Measurements from ENCODE around the gene HNRNPR.

Gene HNRNPR

DNA sequence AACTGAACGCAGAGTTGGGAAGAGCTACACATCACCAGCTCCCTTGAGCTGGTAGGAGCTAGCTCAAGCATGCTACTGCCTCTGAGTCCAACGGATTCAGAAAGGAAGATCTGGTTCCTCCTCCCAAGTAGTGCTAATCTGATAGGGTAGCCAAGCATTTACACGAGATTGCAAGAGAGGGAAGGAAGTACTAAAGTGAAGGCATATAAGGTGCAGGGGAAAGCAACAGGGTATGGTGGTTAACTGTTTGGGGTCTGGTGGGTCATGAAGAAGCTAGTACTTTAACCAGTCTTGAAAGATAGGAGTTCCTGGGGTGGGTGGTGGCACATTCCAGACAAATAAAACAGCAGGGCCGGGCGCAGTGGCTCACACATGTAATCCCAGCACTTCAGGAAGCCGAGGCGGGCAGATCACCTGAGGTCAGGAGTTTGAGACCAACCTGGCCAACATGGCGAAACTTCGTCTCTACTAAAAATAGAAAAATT is 45.8 kb upstream of the HNRNPR start:
- 74% methylated on average over 9 of the region's 9 CpGs for WGBS
- Histone ChIP-seq H2BK120ac (ENCODE audit: low read depth, low read length) (peak overlapping the region; percentile 65), H3K9ac (ENCODE audit: low read length) (no peak overlapping the region), H3K4me2 (ENCODE audit: low read length, poor library complexity, severe bottlenecking) (no peak overlapping the region), H3K14ac (ENCODE audit: low read length in 2 of 2) (no peak overlapping the region), H2BK15ac (ENCODE audit: low read depth, poor library complexity, severe bottlenecking) (no peak overlapping the region), H3K27me3 (ENCODE audit: control insufficient read depth in 1 of 2, insufficient read depth in 1 of 2, low read length in 2 of 2) (no peaks in the 10 kb centered on the region), H2AK5ac (ENCODE audit: low read length, severe bottlenecking) (no peak overlapping the region), H4K8ac (ENCODE audit: low read length) (no peak overlapping the region), H3K4me1 (ENCODE audit: control insufficient read depth, insufficient read depth, low read depth, low read length) (peaks cover 16% of the 10 kb centered on the region), H2AFZ (ENCODE audit: low read depth, low read length) (no peak overlapping the region), H3K27ac (ENCODE audit: low read length, poor library complexity, severe bottlenecking) (no peak overlapping the region), H3K4ac (ENCODE audit: low read depth in 1 of 2, low read length in 2 of 2) (no peak overlapping the region), H3K18ac (ENCODE audit: low read depth in 1 of 2, low read length in 2 of 2) (peak overlapping the region in 1 of 2 experiments; percentile 30), H3K9me3 (ENCODE audit: control insufficient read depth, low read length) (no peaks in the 10 kb centered on the region), H3K79me1 (replicated peaks; ENCODE audit: low read length, poor library complexity, severe bottlenecking) (no peaks in the 10 kb centered on the region), H2BK12ac (ENCODE audit: low read length in 2 of 2) (no peak overlapping the region), H3K36me3 (ENCODE audit: control insufficient read depth in 1 of 2, insufficient read depth in 2 of 2, low read depth in 1 of 2, low read length in 2 of 2) (peaks cover 4 to 23% of the 10 kb centered on the region in 2 experiments), H2BK5ac (ENCODE audit: low read depth, low read length, poor library complexity, severe bottlenecking) (no peak overlapping the region), H3K23ac (ENCODE audit: low read length in 2 of 2) (no peak overlapping the region), H4K91ac (ENCODE audit: low read length) (peak overlapping the region; percentile 29), H3K4me3 (ENCODE audit: insufficient read depth in 1 of 2, low read depth in 1 of 2, low read length in 2 of 2) (no peak overlapping the region)
- DNase-seq, result no peak

- peaks cover 10 to 36% of the 10 kb centered on the region in 2 experiments for H3K36me3 ChIP-seq (ENCODE audit: control insufficient read depth in 1 of 2, insufficient read depth in 2 of 2, low read depth in 1 of 2, low read length in 2 of 2)
- no peak overlapping the region for H3K4me3 ChIP-seq (ENCODE audit: insufficient read depth in 1 of 2, low read depth in 1 of 2, low read length in 2 of 2)
- H3K14ac ChIP-seq (ENCODE audit: low read length in 2 of 2), result no peak overlapping the region
- H3K4ac ChIP-seq (ENCODE audit: low read depth in 1 of 2, low read length in 2 of 2), result no peak overlapping the region
- H2AFZ ChIP-seq (ENCODE audit: low read depth, low read length), result no peak overlapping the region
- H2BK12ac ChIP-seq (ENCODE audit: low read length in 2 of 2), result peak overlapping the region in 1 of 2 experiments; percentile 61
- H4K8ac ChIP-seq (ENCODE audit: low read length), result peak overlapping the region; percentile 13
- peaks cover 8% of the 10 kb centered on the region for H3K4me1 ChIP-seq (ENCODE audit: control insufficient read depth, insufficient read depth, low read depth, low read length)
- H3K23ac ChIP-seq (ENCODE audit: low read length in 2 of 2), result no peak overlapping the region
- no peak overlapping the region for H3K9ac ChIP-seq (ENCODE audit: low read length)
- H2BK15ac ChIP-seq (ENCODE audit: low read depth, poor library complexity, severe bottlenecking), result no peak overlapping the region
- DNase-seq, result no peak
- H2BK5ac ChIP-seq (ENCODE audit: low read depth, low read length, poor library complexity, severe bottlenecking), result no peak overlapping the region
- H3K4me2 ChIP-seq (ENCODE audit: low read length, poor library complexity, severe bottlenecking), result no peak overlapping the region
- no peak overlapping the region for H2BK120ac ChIP-seq (ENCODE audit: low read depth, low read length)
- H3K27me3 ChIP-seq (ENCODE audit: control insufficient read depth in 1 of 2, insufficient read depth in 1 of 2, low read length in 2 of 2), result no peaks in the 10 kb centered on the region
- peaks cover 2% of the 10 kb centered on the region for H3K9me3 ChIP-seq (ENCODE audit: control insufficient read depth, low read length)
- no peak overlapping the region for H3K27ac ChIP-seq (ENCODE audit: low read length, poor library complexity, severe bottlenecking)
- peak overlapping the region; percentile 43 for H4K91ac ChIP-seq (ENCODE audit: low read length)
- no peaks in the 10 kb centered on the region for H3K79me1 ChIP-seq (replicated peaks; ENCODE audit: low read length, poor library complexity, severe bottlenecking)
- H3K18ac ChIP-seq (ENCODE audit: low read depth in 1 of 2, low read length in 2 of 2), result peak overlapping the region in 1 of 2 experiments; percentile 14
- no peak overlapping the region for H2AK5ac ChIP-seq (ENCODE audit: low read length, severe bottlenecking)
- 94% methylated on average over 8 of the region's 8 CpGs for WGBS
Measured at GRCh38 chr1:23387494-23387893, 43.4 kb upstream of the HNRNPR start.

DNA sequence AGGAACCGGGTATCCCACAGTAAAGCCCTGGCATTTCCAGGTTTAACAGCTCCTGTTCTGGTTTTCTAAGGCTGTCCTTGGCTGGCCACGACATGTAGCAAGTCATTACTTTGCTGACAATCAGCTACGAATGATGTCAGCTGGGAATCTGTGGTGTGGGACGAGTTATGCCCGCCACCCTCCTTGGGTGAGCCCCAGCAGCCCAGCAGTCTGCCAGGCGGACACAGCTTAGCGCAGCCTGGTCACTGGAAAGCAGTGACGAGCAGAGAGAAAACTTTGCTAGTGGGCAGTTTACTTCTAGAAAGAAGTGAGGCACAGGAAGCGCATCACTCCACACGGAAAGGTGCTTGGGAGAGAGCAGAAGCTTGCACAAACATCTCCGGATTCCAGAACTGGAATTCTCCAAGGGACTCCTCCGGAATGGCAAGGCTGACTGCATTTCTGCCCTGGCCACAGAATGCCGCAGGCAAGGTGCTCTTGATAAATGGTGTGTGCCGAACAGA is 41.1 kb upstream of the HNRNPR start:
- Histone ChIP-seq H2AK5ac (ENCODE audit: low read length, severe bottlenecking) (no peak overlapping the region), H3K27me3 (ENCODE audit: control insufficient read depth in 1 of 2, insufficient read depth in 1 of 2, low read length in 2 of 2) (no peaks in the 10 kb centered on the region), H3K4me3 (ENCODE audit: insufficient read depth in 1 of 2, low read depth in 1 of 2, low read length in 2 of 2) (no peak overlapping the region), H2BK5ac (ENCODE audit: low read depth, low read length, poor library complexity, severe bottlenecking) (no peak overlapping the region), H2BK15ac (ENCODE audit: low read depth, poor library complexity, severe bottlenecking) (no peak overlapping the region), H3K18ac (ENCODE audit: low read depth in 1 of 2, low read length in 2 of 2) (peak overlapping the region; percentile 59 to 78), H4K8ac (ENCODE audit: low read length) (peak overlapping the region; percentile 87), H3K36me3 (ENCODE audit: control insufficient read depth in 1 of 2, insufficient read depth in 2 of 2, low read depth in 1 of 2, low read length in 2 of 2) (peaks cover 10 to 44% of the 10 kb centered on the region in 2 experiments), H4K91ac (ENCODE audit: low read length) (peak overlapping the region; percentile 91), H3K4me1 (ENCODE audit: control insufficient read depth, insufficient read depth, low read depth, low read length) (peaks cover 8% of the 10 kb centered on the region), H3K9ac (ENCODE audit: low read length) (no peak overlapping the region), H2BK12ac (ENCODE audit: low read length in 2 of 2) (peak overlapping the region in 1 of 2 experiments; percentile 42), H3K23ac (ENCODE audit: low read length in 2 of 2) (no peak overlapping the region), H3K27ac (ENCODE audit: low read length, poor library complexity, severe bottlenecking) (peak overlapping the region; percentile 5), H3K79me1 (replicated peaks; ENCODE audit: low read length, poor library complexity, severe bottlenecking) (no peaks in the 10 kb centered on the region), H2BK120ac (ENCODE audit: low read depth, low read length) (peak overlapping the region; percentile 4), H3K4ac (ENCODE audit: low read depth in 1 of 2, low read length in 2 of 2) (peak overlapping the region; percentile 27 to 39), H3K14ac (ENCODE audit: low read length in 2 of 2) (peak overlapping the region in 1 of 2 experiments; percentile 8), H3K9me3 (ENCODE audit: control insufficient read depth, low read length) (peaks cover 4% of the 10 kb centered on the region), H2AFZ (ENCODE audit: low read depth, low read length) (no peak overlapping the region), H3K4me2 (ENCODE audit: low read length, poor library complexity, severe bottlenecking) (no peak overlapping the region)
- DNase-seq, result peak; percentile 65
- 68% methylated on average over 14 of the region's 14 CpGs for WGBS

DNA sequence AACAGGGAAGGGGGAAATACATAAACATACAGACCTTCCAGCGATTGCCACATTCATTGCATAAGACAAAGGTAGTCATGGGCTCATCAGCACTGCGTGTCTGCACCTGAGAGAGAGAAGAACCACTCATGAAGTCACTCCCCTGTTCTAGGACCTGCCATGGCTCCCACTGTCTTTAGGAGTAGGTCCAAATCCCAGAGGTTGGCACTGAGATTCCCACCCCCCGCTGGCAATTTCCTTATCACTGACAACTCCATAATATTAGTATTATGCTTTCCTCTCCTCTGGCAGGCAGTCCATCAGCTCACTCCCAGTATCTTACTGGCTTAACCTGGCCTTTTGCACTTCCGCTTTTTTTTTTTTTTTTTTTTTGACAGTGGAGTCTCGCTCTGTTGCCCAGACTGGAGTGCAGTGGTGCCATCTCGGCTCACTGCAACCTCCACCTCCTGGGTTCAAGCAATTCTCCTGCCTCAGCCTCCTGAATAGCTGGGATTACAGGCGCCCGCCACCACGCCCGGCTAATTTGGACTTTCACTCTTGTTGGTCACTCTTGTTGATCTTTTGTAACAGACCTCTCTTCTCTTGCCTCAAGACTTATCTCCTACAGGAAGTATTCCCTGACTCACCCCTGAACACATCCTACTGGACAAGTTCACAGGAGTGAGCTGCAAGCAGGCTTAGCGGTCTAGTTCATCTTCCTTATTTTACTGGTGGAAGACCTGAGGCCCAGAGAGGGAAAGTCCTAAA is 40.4 kb upstream of the HNRNPR start:
- Histone ChIP-seq H3K4me2 (ENCODE audit: low read length, poor library complexity, severe bottlenecking) (no peak overlapping the region), H3K23ac (ENCODE audit: low read length in 2 of 2) (no peak overlapping the region), H4K8ac (ENCODE audit: low read length) (peak overlapping the region; percentile 87), H3K27me3 (ENCODE audit: control insufficient read depth in 1 of 2, insufficient read depth in 1 of 2, low read length in 2 of 2) (no peaks in the 10 kb centered on the region), H3K4ac (ENCODE audit: low read depth in 1 of 2, low read length in 2 of 2) (peak overlapping the region in 1 of 2 experiments; percentile 13), H3K27ac (ENCODE audit: low read length, poor library complexity, severe bottlenecking) (peak overlapping the region; percentile 5), H3K4me3 (ENCODE audit: insufficient read depth in 1 of 2, low read depth in 1 of 2, low read length in 2 of 2) (no peak overlapping the region), H3K18ac (ENCODE audit: low read depth in 1 of 2, low read length in 2 of 2) (peak overlapping the region; percentile 58 to 78), H2BK120ac (ENCODE audit: low read depth, low read length) (no peak overlapping the region), H2BK5ac (ENCODE audit: low read depth, low read length, poor library complexity, severe bottlenecking) (no peak overlapping the region), H3K9ac (ENCODE audit: low read length) (no peak overlapping the region), H2BK12ac (ENCODE audit: low read length in 2 of 2) (peak overlapping the region; percentile 66 to 88), H3K4me1 (ENCODE audit: control insufficient read depth, insufficient read depth, low read depth, low read length) (peaks cover 8% of the 10 kb centered on the region), H2AK5ac (ENCODE audit: low read length, severe bottlenecking) (no peak overlapping the region), H3K79me1 (replicated peaks; ENCODE audit: low read length, poor library complexity, severe bottlenecking) (peaks cover 1% of the 10 kb centered on the region), H4K91ac (ENCODE audit: low read length) (peak overlapping the region; percentile 80), H2BK15ac (ENCODE audit: low read depth, poor library complexity, severe bottlenecking) (peak overlapping the region; percentile 53), H3K9me3 (ENCODE audit: control insufficient read depth, low read length) (peaks cover 4% of the 10 kb centered on the region), H3K14ac (ENCODE audit: low read length in 2 of 2) (no peak overlapping the region), H3K36me3 (ENCODE audit: control insufficient read depth in 1 of 2, insufficient read depth in 2 of 2, low read depth in 1 of 2, low read length in 2 of 2) (peaks cover 10 to 44% of the 10 kb centered on the region in 2 experiments), H2AFZ (ENCODE audit: low read depth, low read length) (no peak overlapping the region)
- peak; percentile 90 for DNase-seq
- 56% methylated on average over 11 of the region's 11 CpGs for WGBS

Measured in mesenchymal stem cell (in vitro differentiated cells and primary cell).